ENCODE measurements around the gene TBC1D32.

TBC1D32 gene

DNA sequence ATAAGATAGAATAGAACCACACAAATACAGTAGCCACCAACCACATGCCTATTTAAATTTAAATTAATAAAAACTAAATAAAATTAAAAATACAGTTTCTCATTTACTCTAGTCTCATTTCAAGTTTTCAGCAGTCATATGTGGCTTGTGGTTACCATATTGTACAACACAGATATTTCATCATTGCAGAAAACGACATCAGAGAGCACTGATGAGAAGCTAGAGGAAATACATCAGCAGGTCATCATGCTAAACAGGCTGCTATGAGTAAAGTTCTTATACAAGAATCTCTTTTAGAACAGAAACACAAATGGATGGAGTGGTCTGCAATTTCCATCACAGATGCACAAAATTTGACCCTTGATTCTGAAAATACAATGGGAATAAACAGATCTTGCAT, 36.6 kb downstream of the TBC1D32 start:
- DNase-seq (ENCODE audit: low spot score): no peak
- TF ChIP-seq, protein P1, sequence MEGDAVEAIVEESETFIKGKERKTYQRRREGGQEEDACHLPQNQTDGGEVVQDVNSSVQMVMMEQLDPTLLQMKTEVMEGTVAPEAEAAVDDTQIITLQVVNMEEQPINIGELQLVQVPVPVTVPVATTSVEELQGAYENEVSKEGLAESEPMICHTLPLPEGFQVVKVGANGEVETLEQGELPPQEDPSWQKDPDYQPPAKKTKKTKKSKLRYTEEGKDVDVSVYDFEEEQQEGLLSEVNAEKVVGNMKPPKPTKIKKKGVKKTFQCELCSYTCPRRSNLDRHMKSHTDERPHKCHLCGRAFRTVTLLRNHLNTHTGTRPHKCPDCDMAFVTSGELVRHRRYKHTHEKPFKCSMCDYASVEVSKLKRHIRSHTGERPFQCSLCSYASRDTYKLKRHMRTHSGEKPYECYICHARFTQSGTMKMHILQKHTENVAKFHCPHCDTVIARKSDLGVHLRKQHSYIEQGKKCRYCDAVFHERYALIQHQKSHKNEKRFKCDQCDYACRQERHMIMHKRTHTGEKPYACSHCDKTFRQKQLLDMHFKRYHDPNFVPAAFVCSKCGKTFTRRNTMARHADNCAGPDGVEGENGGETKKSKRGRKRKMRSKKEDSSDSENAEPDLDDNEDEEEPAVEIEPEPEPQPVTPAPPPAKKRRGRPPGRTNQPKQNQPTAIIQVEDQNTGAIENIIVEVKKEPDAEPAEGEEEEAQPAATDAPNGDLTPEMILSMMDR (IDR thresholded peaks at IDR 0.05; ENCODE audit: extremely low read depth, missing control alignments): no peak

DNA sequence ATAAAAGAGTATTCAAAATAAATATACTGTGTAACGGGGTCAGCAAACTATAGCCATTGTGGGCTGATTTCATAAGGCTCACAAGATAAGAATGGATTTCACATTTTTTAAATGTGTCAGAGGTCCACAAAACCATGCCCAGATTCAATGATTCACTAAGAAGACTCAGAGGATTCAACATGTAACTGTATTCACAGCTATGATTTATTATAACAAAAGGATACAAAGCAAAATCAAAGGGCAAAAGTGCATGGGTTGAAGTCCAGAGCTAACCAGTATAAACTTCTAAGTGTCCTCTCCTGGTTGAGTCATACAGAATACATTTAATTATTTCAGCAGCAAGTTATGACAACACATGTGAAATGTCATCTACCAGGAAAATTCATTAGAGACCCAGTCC, 49.2 kb downstream of the TBC1D32 start:
- TF ChIP-seq, protein P1 (IDR thresholded peaks at IDR 0.05; ENCODE audit: extremely low read depth, missing control alignments): no peak
- DNase-seq (ENCODE audit: low spot score): no peak

- TF ChIP-seq, protein P1 (IDR thresholded peaks at IDR 0.05; ENCODE audit: extremely low read depth, missing control alignments): no peak
- no peak for DNase-seq (ENCODE audit: low spot score)
Measured at GRCh38 chr6:121274666-121275295, 59.5 kb downstream of the TBC1D32 start.

DNA sequence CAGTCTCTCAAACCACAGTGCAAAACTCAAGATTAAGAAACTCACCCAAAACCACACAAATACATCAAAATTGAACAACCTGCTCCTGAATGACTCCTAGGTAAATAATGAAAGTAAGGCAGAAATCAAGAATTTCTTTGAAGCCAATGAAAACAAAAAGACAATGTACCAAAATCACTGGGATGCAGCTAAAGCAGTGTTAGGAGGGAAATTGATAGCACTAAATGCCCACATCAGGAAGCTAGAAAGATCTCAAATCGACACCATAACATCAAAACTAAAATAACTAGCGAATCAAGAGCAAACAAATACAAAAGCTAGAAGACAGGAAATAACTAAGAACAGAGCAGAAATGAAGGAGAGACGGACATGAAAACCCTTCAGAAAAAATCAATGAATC, 70.5 kb downstream of the TBC1D32 start:
- DNase-seq (ENCODE audit: low spot score): no peak
- TF ChIP-seq, protein P1 (IDR thresholded peaks at IDR 0.05; ENCODE audit: extremely low read depth, missing control alignments): no peak

DNA sequence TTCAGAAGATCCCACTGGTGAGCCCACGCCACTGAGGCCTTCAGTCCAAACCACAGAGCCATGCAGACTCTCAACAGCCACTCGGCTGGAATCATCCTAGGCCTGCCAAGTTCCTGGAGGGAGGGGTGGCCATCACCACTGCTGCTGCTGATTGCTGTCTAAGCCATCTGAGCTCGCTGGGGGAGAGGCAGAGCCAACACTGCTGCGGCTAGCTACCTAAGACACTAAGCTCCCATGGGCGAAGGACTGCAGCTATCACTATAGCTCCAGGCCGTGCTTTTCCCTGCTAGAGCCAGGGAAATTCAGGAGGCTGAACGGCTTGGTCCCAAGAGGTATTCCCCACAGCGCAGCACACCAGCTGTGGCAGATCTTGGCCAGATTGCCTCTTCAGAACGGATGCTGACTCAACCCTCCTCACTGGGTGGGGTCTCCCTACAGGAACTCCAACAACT, 73.6 kb downstream of the TBC1D32 start:
- TF ChIP-seq, protein P1 (IDR thresholded peaks at IDR 0.05; ENCODE audit: extremely low read depth, missing control alignments): no peak
- DNase-seq (ENCODE audit: low spot score): no peak

- TF ChIP-seq, protein P1 (IDR thresholded peaks at IDR 0.05; ENCODE audit: extremely low read depth, missing control alignments): no peak
- DNase-seq (ENCODE audit: low spot score): no peak
Measured at GRCh38 chr6:121247386-121247785, 86.9 kb downstream of the TBC1D32 start.

- no peak for DNase-seq (ENCODE audit: low spot score)
- TF ChIP-seq, protein P1 (IDR thresholded peaks at IDR 0.05; ENCODE audit: extremely low read depth, missing control alignments): no peak
Measured at GRCh38 chr6:121242386-121242785, 91.9 kb downstream of the TBC1D32 start.
